ENCODE data around the gene TMEM185A. TPM values are rescaled to one million over a fixed set of nuclear protein-coding genes. Genes with fewer than 3 reads are reported as not detected.
"Not testable (repeated sequence)": the region's sequence is repeated elsewhere in the genome, so short reads cannot be mapped to it uniquely, and the experiment has no call there.

TMEM185A gene
- total and polyA plus RNA-seq, 2 of the 4 experiments (the other 2 are of a cell fraction) = 9.7 to 12.2 TPM

DNA sequence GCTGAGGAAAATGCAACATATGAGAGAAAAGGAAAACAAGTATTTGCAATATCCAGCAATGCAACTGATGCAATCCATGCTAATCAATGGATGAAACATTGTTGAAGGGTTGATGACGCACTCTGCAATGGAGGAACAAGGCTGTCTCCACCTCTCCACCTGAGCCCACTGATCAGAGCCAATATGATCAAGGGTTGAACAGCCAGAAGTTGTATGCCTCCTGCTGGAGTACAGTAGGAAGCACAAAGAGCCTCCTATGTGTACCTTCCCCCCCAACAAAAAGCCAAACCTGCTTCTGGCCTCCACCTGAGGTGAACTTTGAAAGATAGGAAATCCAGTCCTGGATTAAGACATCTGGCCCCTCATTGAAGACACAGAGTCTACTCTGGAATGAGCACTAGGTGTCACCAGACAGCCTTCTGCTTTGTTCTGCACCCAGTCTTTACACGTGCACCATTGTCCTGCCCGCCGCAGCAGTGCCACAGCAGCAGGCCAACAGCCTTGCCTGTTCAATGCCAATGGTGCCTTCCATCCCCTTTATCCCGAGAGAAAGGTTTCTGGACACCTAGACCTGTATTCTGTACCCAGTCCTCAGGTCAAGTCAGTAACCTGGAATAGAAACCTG, 24.8 kb upstream of the TMEM185A start:
- H3K79me1 ChIP-seq (ENCODE audit: low read depth in 1 of 2, low read length in 2 of 2); H2BK15ac ChIP-seq (ENCODE audit: low read depth, low read length); CTCF ChIA-PET; H2BK5ac ChIP-seq (ENCODE audit: low read depth, low read length, poor library complexity, severe bottlenecking); H4K5ac ChIP-seq (ENCODE audit: low read depth, low read length); H3K27ac ChIP-seq (ENCODE audit: insufficient read depth, low read length); H3K27me3 ChIP-seq (ENCODE audit: control insufficient read depth, insufficient read depth, low read length); in situ Hi-C loops (cut with MboI; ENCODE audit: low sequenced_read_pairs); H2BK20ac ChIP-seq (ENCODE audit: low read depth, low read length); H4K91ac ChIP-seq (ENCODE audit: insufficient read depth, low read depth, low read length); H3K4me1 ChIP-seq (ENCODE audit: control insufficient read depth, insufficient read depth, low read length); H3K9ac ChIP-seq (ENCODE audit: low read depth, low read length); H2AK9ac ChIP-seq (replicated peaks; ENCODE audit: low read depth, low read length, poor library complexity); H3K4me3 ChIP-seq (ENCODE audit: insufficient read depth, low read depth, low read length); intact Hi-C loops (cut with micrococcal nuclease); H3K56ac ChIP-seq (ENCODE audit: extremely low read depth, insufficient read depth, low read length); H2AFZ ChIP-seq (replicated peaks; ENCODE audit: low read length, poor library complexity); ATAC-seq (ENCODE audit: low read depth); H3K9me3 ChIP-seq (ENCODE audit: control insufficient read depth, insufficient read depth, low read length); DNase-seq; H3K18ac ChIP-seq (ENCODE audit: low read depth, low read length); dilution Hi-C loops (cut with HindIII; ENCODE audit: low sequenced_read_pairs, unreplicated experiment); H3K4me2 ChIP-seq (ENCODE audit: low read depth, low read length); BruUV-seq (replicated peaks); H3K14ac ChIP-seq (replicated peaks; ENCODE audit: low read depth, low read length); H4K8ac ChIP-seq (ENCODE audit: low read depth in 2 of 2, low read length in 2 of 2); POLR2A ChIA-PET (ENCODE audit: unreplicated experiment); H3K23ac ChIP-seq (ENCODE audit: low read depth, low read length); H3K36me3 ChIP-seq (ENCODE audit: control insufficient read depth, insufficient read depth, low read length); H4K20me1 ChIP-seq (ENCODE audit: insufficient read depth, low read length); H2AK5ac ChIP-seq (ENCODE audit: low read depth, low read length); H3K4ac ChIP-seq (ENCODE audit: low read depth, low read length); H3K9me1 ChIP-seq (ENCODE audit: insufficient read depth, low read length); H2BK120ac ChIP-seq (ENCODE audit: low read depth, low read length): not testable (repeated sequence)
- no CpG with 5 or more reads among the region's 5 CpGs for WGBS, 2 experiments (ENCODE audit: extremely low coverage in 2 of 2, insufficient read length in 1 of 2)

Data from IMR-90 (cell line).